GM19240 (cell line): ENCODE data around the gene ELP1.

Experiments used
- DNase-seq: peaks from one replicate; pipeline ENCODE4 v3.0.0; 2011; ENCODE audit warnings: low spot score; ENCODE audit not compliant: insufficient read length

Gene ELP1

DNA sequence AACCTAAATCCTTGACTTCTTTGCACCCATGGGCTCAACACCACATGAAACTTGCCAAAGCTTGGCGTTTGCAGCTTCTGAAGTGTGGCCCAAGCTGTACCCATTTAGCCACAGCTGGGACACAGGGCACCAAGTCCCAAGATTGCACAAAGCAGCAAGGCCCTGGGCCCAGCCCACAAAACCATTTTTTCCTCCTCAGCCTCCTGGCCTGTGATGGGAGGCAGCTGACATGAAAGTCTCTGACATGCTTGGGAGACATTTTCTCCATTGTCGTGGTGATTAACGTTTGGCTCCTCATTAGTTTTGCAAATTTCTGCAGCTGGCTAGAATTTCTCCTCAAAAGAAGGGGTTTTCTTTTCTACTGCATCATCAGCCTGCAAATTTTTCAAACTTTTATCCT lies 110.1 kb downstream of the ELP1 start:
- DNase-seq, result no peak
